Smooth muscle cell (in vitro differentiated cells): ENCODE data around the gene TMEM82. TPM values are rescaled to one million over a fixed set of nuclear protein-coding genes. Genes with fewer than 3 reads are reported as not detected.

ENCODE experiments used
- DNase-seq: peaks from one replicate; lab custom pipeline; 2025; ENCODE audit not compliant: unreplicated experiment; lab: John Stamatoyannopoulos, UW
- H2AFZ ChIP-seq: fragments of 200-600 bp; sonication (generic); 2 replicates; pipeline ENCODE4 v1.6.0; 2016; ENCODE audit warnings: antibody characterized with exemption, low read depth, mild to moderate bottlenecking
- H3F3A ChIP-seq: fragments of 200-600 bp; sonication (generic); 2 replicates; pipeline ENCODE4 v1.6.0; 2017; ENCODE audit warnings: antibody characterized with exemption, low read depth
- H3K27ac ChIP-seq: fragments of 200-600 bp; sonication (generic); 2 replicates; pipeline ENCODE4 v1.5.1; 2016; ENCODE audit warnings: low read depth, mild to moderate bottlenecking
- H3K27me3 ChIP-seq: fragments of 200-600 bp; sonication (generic); 2 replicates; pipeline ENCODE4 v1.6.1; 2016; ENCODE audit warnings: low read depth, mild to moderate bottlenecking
- H3K36me3 ChIP-seq: fragments of 200-600 bp; sonication (generic); 2 replicates; pipeline ENCODE4 v1.5.1; 2016; ENCODE audit warnings: low read depth
- H3K4me1 ChIP-seq: fragments of 200-600 bp; sonication (generic); 2 replicates; pipeline ENCODE4 v1.5.1; 2016; ENCODE audit warnings: low read depth
- H3K4me2 ChIP-seq: fragments of 200-600 bp; sonication (generic); 2 replicates; pipeline ENCODE4 v1.6.0; 2016; ENCODE audit warnings: mild to moderate bottlenecking
- H3K4me3 ChIP-seq: fragments of 200-600 bp; sonication (generic); 2 replicates; pipeline ENCODE4 v1.5.1; 2016; ENCODE audit warnings: mild to moderate bottlenecking
- H3K79me2 ChIP-seq: fragments of 200-600 bp; sonication (generic); 2 replicates; pipeline ENCODE4 v1.6.0; 2016; ENCODE audit warnings: low read depth, mild to moderate bottlenecking
- H3K9ac ChIP-seq: fragments of 200-600 bp; sonication (generic); 2 replicates; pipeline ENCODE4 v1.6.0; 2016; ENCODE audit warnings: low read depth
- H3K9me3 ChIP-seq: fragments of 200-600 bp; sonication (generic); replicated peaks from 2 replicates; pipeline ENCODE4 v1.5.1; 2016; ENCODE audit warnings: low read depth
- H4K20me1 ChIP-seq: fragments of 200-600 bp; sonication (generic); 2 replicates; pipeline ENCODE4 v1.6.0; 2016; ENCODE audit warnings: low read depth
- WGBS: methylation state at CpG from one replicate; pipeline ENCODE4 v1.1.7; 2016; ENCODE audit warnings: low lambda C conversion rate; 5-methylcytosine and 5-hydroxymethylcytosine counted together
- polyA plus RNA-seq: library from polyadenylated mRNA; unstranded; fragments of >200 nt; fragmentation: Nextera tagmentation; extraction: Ambion mirVana; gene quantifications from 2 replicates; pipeline ENCODE4 v1.2.1, GENCODE V29; 2016
- total RNA-seq: library from RNA; depleted of rRNA; stranded (reverse); fragments of >200 nt; gene quantifications from 2 replicates; pipeline ENCODE4 v1.2.3, GENCODE V29; 2014
- TF ChIP-seq, protein P1 (sequence below): fragments of 200-600 bp; sonication (generic); IDR thresholded peaks from 2 replicates; pipeline ENCODE4 v1.5.1; 2017; ENCODE audit warnings: borderline replicate concordance, mild to moderate bottlenecking, antibody characterized with exemption; ENCODE audit not compliant: insufficient read depth, poor library complexity, severe bottlenecking

The TMEM82 gene
- total and polyA plus RNA-seq, 2 experiments from 2014 or later, result not detected

- no peaks in the 10 kb centered on the region for H3F3A ChIP-seq
- no peaks in the 10 kb centered on the region for H4K20me1 ChIP-seq
- no peak overlapping the region for H3K4me2 ChIP-seq
- no peaks in the 10 kb centered on the region for H3K9me3 ChIP-seq
- 92% methylated on average over 11 of the region's 12 CpGs for WGBS
- H3K4me3 ChIP-seq, result no peak overlapping the region
- H2AFZ ChIP-seq, result no peak overlapping the region
- TF ChIP-seq, protein P1, sequence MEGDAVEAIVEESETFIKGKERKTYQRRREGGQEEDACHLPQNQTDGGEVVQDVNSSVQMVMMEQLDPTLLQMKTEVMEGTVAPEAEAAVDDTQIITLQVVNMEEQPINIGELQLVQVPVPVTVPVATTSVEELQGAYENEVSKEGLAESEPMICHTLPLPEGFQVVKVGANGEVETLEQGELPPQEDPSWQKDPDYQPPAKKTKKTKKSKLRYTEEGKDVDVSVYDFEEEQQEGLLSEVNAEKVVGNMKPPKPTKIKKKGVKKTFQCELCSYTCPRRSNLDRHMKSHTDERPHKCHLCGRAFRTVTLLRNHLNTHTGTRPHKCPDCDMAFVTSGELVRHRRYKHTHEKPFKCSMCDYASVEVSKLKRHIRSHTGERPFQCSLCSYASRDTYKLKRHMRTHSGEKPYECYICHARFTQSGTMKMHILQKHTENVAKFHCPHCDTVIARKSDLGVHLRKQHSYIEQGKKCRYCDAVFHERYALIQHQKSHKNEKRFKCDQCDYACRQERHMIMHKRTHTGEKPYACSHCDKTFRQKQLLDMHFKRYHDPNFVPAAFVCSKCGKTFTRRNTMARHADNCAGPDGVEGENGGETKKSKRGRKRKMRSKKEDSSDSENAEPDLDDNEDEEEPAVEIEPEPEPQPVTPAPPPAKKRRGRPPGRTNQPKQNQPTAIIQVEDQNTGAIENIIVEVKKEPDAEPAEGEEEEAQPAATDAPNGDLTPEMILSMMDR, result no peak
- no peak overlapping the region for H3K27ac ChIP-seq
- no peak overlapping the region for H3K9ac ChIP-seq
- peaks cover 4% of the 10 kb centered on the region for H3K4me1 ChIP-seq
- no peak for DNase-seq
- H3K36me3 ChIP-seq, result no peaks in the 10 kb centered on the region
- H3K79me2 ChIP-seq, result no peaks in the 10 kb centered on the region
- no peaks in the 10 kb centered on the region for H3K27me3 ChIP-seq
Measured at GRCh38 chr1:15750924-15751323, 8.6 kb downstream of the TMEM82 start.

GRCh38 chr1:15751717-15752116 is 9.4 kb downstream of the TMEM82 start:
- no peak for DNase-seq
- H3K9me3 ChIP-seq, result no peaks in the 10 kb centered on the region
- H3K27ac ChIP-seq, result no peak overlapping the region
- WGBS, result 88% methylated on average over 10 of the region's 10 CpGs
- peaks cover 4% of the 10 kb centered on the region for H3K4me1 ChIP-seq
- H3F3A ChIP-seq, result no peaks in the 10 kb centered on the region
- H3K4me3 ChIP-seq, result no peak overlapping the region
- no peaks in the 10 kb centered on the region for H4K20me1 ChIP-seq
- no peak overlapping the region for H3K9ac ChIP-seq
- H3K27me3 ChIP-seq, result no peaks in the 10 kb centered on the region
- TF ChIP-seq, protein P1, result no peak
- H3K4me2 ChIP-seq, result no peak overlapping the region
- H3K79me2 ChIP-seq, result no peaks in the 10 kb centered on the region
- H2AFZ ChIP-seq, result no peak overlapping the region
- H3K36me3 ChIP-seq, result no peaks in the 10 kb centered on the region

GRCh38 chr1:15753776-15754175 is 11.5 kb downstream of the TMEM82 start:
- Histone ChIP-seq H2AFZ (no peak overlapping the region), H3K4me2 (no peak overlapping the region), H3K27ac (no peak overlapping the region), H3F3A (peaks cover 7% of the 10 kb centered on the region), H3K9me3 (no peaks in the 10 kb centered on the region), H3K4me1 (peaks cover 15% of the 10 kb centered on the region), H3K27me3 (no peaks in the 10 kb centered on the region), H3K79me2 (peaks cover 1% of the 10 kb centered on the region), H3K4me3 (no peak overlapping the region), H3K36me3 (no peaks in the 10 kb centered on the region), H3K9ac (no peak overlapping the region), H4K20me1 (no peaks in the 10 kb centered on the region)
- TF ChIP-seq, protein P1, result no peak
- DNase-seq, result no peak
- 51% methylated on average over 10 of the region's 10 CpGs for WGBS

DNA sequence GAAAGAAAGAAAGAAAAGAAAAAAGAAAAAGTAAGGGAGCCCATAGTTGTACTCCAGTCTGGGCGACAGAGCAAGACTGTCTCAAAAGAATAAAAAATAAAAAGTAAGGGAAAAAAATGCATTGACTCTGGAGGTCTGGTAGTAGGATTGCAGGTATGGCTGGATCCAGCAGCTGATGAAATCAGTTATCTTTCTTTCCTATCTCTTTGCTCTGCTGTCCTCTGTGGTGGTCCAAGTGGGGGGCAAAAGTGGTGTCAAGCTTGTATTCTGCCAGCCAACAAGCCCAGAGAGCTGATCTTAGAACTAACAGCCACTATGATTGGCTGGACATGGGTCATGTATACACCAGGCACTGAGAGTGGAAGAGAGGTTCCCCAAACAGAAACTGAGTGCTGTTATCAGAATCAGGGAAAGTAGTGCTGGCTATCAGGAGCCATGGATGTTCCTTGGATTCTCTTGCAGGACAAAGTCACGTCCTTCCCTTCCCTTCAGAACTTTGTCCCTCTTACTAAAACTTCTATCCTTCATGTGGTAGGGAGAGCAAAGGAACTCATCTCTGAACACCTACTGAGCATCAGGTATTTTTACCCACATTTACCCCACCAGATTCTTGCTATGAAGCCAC is 12.8 kb downstream of the TMEM82 start:
- TF ChIP-seq, protein P1, result no peak
- H4K20me1 ChIP-seq, result no peaks in the 10 kb centered on the region
- 97% methylated on average over 2 of the region's 2 CpGs for WGBS
- H3K36me3 ChIP-seq, result no peaks in the 10 kb centered on the region
- H3K4me1 ChIP-seq, result peaks cover 23% of the 10 kb centered on the region
- no peak overlapping the region for H3K4me2 ChIP-seq
- H2AFZ ChIP-seq, result no peak overlapping the region
- no peak overlapping the region for H3K27ac ChIP-seq
- no peak overlapping the region for H3K9ac ChIP-seq
- peaks cover 7% of the 10 kb centered on the region for H3F3A ChIP-seq
- H3K79me2 ChIP-seq, result peaks cover 15% of the 10 kb centered on the region
- no peaks in the 10 kb centered on the region for H3K9me3 ChIP-seq
- no peak for DNase-seq
- no peak overlapping the region for H3K4me3 ChIP-seq
- no peaks in the 10 kb centered on the region for H3K27me3 ChIP-seq
